WTC11 (cell line): ENCODE results near the gene FAM47A. TPM values are rescaled to one million over a fixed set of nuclear protein-coding genes. Genes with fewer than 3 reads are reported as not detected.

Experiments
- ATAC-seq: fragments of 200-7000 bp; cut with Tn5 transposase; 2 replicates; pipeline ENCODE4 v1.10.0; 2021; ENCODE audit warnings: mild to moderate bottlenecking, moderate library complexity
- CTCF ChIA-PET: fragments of 300-600 bp; sonication (Branson Sonifier 250); formaldehyde crosslinking; loops from one replicate; lab custom pipeline; 2021; ENCODE audit warnings: antibody characterized with exemption; lab: Charles Lee
- POLR2A ChIA-PET: fragments of 350-600 bp; sonication (Branson Sonifier 250); formaldehyde crosslinking; loops from one replicate; lab custom pipeline; 2021; ENCODE audit warnings: antibody characterized with exemption; lab: Charles Lee
- DNase-seq: peaks from one replicate; pipeline ENCODE4 v3.0.0; 2021; ENCODE audit warnings: low spot score
- H3K27ac Mint-ChIP-seq: 2 replicates; pipeline ENCODE4 v1.8.0; 2021; ENCODE audit warnings: mixed read lengths
- H3K27me3 Mint-ChIP-seq: 2 replicates; pipeline ENCODE4 v1.8.0; 2021; ENCODE audit warnings: low read depth, mild to moderate bottlenecking, moderate library complexity, mixed read lengths
- H3K36me3 Mint-ChIP-seq: 2 replicates; pipeline ENCODE4 v1.8.0; 2021; ENCODE audit warnings: mixed read lengths
- H3K4me1 Mint-ChIP-seq: 2 replicates; pipeline ENCODE4 v1.8.0; 2022; ENCODE audit warnings: mixed read lengths
- H3K4me3 Mint-ChIP-seq: 2 replicates; pipeline ENCODE4 v1.8.0; 2021; ENCODE audit warnings: mild to moderate bottlenecking, moderate library complexity, mixed read lengths
- H3K9me3 Mint-ChIP-seq: 2 replicates; pipeline ENCODE4 v1.8.0; 2021; ENCODE audit warnings: mixed read lengths
- FOXK1 ChIP-seq: sonication (generic); formaldehyde crosslinking; IDR thresholded peaks from 2 replicates; pipeline ENCODE4 v1.8.0; 2022; ENCODE audit warnings: mild to moderate bottlenecking, moderate library complexity, missing genetic modification reagents
- FOXP1 ChIP-seq: sonication (generic); formaldehyde crosslinking; IDR thresholded peaks from 2 replicates; pipeline ENCODE4 v1.8.0; 2022; ENCODE audit warnings: missing genetic modification reagents, mild to moderate bottlenecking, moderate library complexity, borderline replicate concordance
- HMGA2 ChIP-seq: fragments of 250-450 bp; sonication (Bioruptor Pico); IDR thresholded peaks from 2 replicates; pipeline ENCODE4 v1.4.0; 2021; ENCODE audit warnings: mild to moderate bottlenecking, moderate library complexity
- SP1 ChIP-seq: sonication (generic); formaldehyde crosslinking; conservative IDR thresholded peaks from 2 replicates; pipeline ENCODE4 v1.8.1; 2022; ENCODE audit warnings: missing genetic modification reagents
- TEAD1 ChIP-seq: sonication (generic); formaldehyde crosslinking; IDR thresholded peaks from 2 replicates; pipeline ENCODE4 v1.8.0; 2022; ENCODE audit warnings: mild to moderate bottlenecking, missing genetic modification reagents
- TEAD4 ChIP-seq: sonication (generic); formaldehyde crosslinking; IDR thresholded peaks from 2 replicates; pipeline ENCODE4 v1.8.0; 2022; ENCODE audit warnings: mild to moderate bottlenecking, missing genetic modification reagents
- ZBTB21 ChIP-seq: sonication (generic); formaldehyde crosslinking; IDR thresholded peaks from 2 replicates; pipeline ENCODE4 v1.8.1; 2023; ENCODE audit warnings: mild to moderate bottlenecking, missing genetic modification reagents, borderline replicate concordance
- ZNF263 ChIP-seq: sonication (generic); formaldehyde crosslinking; IDR thresholded peaks from 2 replicates; pipeline ENCODE4 v1.8.1; 2022; ENCODE audit warnings: low read depth, mild to moderate bottlenecking, moderate library complexity, missing genetic modification reagents
- ZNF416 ChIP-seq: fragments of 250-450 bp; sonication (Bioruptor Pico); IDR thresholded peaks from 2 replicates; pipeline ENCODE4 v1.9.0; 2021; ENCODE audit warnings: mild to moderate bottlenecking, inconsistent platforms
- ZNF671 ChIP-seq: fragments of 250-450 bp; sonication (Bioruptor Pico); IDR thresholded peaks from 2 replicates; pipeline ENCODE4 v1.8.0; 2021; ENCODE audit warnings: mild to moderate bottlenecking
- total RNA-seq: library from RNA; stranded (reverse); gene quantifications from 3 replicates; pipeline ENCODE4 v1.2.3, GENCODE V29; 2021
- TF ChIP-seq, protein P1 (sequence below): sonication (generic); formaldehyde crosslinking; IDR thresholded peaks from 2 replicates; pipeline ENCODE4 v1.8.1; 2023; ENCODE audit warnings: mild to moderate bottlenecking, missing genetic modification reagents, moderate library complexity
- TF ChIP-seq, protein P2 (sequence below): sonication (generic); formaldehyde crosslinking; IDR thresholded peaks from 2 replicates; pipeline ENCODE4 v1.8.1; 2023; ENCODE audit warnings: mild to moderate bottlenecking, missing genetic modification reagents, moderate library complexity
- TF ChIP-seq, protein P3 (sequence below): sonication (generic); formaldehyde crosslinking; IDR thresholded peaks from 2 replicates; pipeline ENCODE4 v1.8.1; 2023; ENCODE audit warnings: mild to moderate bottlenecking, missing genetic modification reagents
- TF ChIP-seq, protein P4 (sequence below): sonication (generic); formaldehyde crosslinking; IDR thresholded peaks from 2 replicates; pipeline ENCODE4 v1.8.1; 2023; ENCODE audit warnings: mild to moderate bottlenecking, missing genetic modification reagents
- TF ChIP-seq, protein P5 (sequence below): fragments of 250-450 bp; sonication (Bioruptor Pico); conservative IDR thresholded peaks from 2 replicates; pipeline ENCODE4 v1.9.0; 2021; ENCODE audit warnings: mild to moderate bottlenecking
- TF ChIP-seq, protein P6 (sequence below): fragments of 250-450 bp; sonication (Bioruptor Pico); IDR thresholded peaks from 2 replicates; pipeline ENCODE4 v1.9.0; 2021; ENCODE audit warnings: mild to moderate bottlenecking
- TF ChIP-seq, protein P7 (sequence below): sonication (generic); formaldehyde crosslinking; IDR thresholded peaks from 2 replicates; pipeline ENCODE4 v1.8.0; 2022; ENCODE audit warnings: missing genetic modification reagents
- TF ChIP-seq, protein P8 (sequence below): sonication (generic); formaldehyde crosslinking; IDR thresholded peaks from 2 replicates; pipeline ENCODE4 v1.8.0; 2023; ENCODE audit warnings: mild to moderate bottlenecking, missing genetic modification reagents

The FAM47A gene
- total RNA-seq, 1 experiment from 2014 or later: not detected

DNA sequence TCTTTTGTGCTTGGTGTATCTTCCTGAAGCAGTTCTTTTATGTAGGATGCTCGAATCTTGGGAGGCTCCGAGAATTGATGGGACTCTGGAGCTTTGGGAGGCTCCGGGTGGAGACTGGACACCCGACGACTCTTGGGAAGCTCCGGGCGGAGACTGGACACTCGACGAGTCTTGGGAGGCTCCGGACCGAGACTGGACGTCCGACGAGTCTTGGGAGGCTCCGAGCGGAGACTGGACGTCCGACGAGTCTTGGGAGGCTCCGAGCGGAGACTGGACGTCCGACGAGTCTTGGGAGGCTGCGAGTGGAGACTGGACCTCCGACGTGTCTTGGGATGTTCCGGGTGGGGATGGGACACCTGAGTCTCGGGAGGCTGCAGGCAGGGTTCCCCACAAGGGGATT is 1.6 kb downstream of the FAM47A start (continued):
- TF ChIP-seq ZNF416 (CRISPR knock-in tag): no peak
- TF ChIP-seq, protein P1, sequence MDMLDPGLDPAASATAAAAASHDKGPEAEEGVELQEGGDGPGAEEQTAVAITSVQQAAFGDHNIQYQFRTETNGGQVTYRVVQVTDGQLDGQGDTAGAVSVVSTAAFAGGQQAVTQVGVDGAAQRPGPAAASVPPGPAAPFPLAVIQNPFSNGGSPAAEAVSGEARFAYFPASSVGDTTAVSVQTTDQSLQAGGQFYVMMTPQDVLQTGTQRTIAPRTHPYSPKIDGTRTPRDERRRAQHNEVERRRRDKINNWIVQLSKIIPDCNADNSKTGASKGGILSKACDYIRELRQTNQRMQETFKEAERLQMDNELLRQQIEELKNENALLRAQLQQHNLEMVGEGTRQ (CRISPR knock-in tag): no peak
- TF ChIP-seq, protein P2, sequence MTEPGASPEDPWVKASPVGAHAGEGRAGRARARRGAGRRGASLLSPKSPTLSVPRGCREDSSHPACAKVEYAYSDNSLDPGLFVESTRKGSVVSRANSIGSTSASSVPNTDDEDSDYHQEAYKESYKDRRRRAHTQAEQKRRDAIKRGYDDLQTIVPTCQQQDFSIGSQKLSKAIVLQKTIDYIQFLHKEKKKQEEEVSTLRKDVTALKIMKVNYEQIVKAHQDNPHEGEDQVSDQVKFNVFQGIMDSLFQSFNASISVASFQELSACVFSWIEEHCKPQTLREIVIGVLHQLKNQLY (CRISPR knock-in tag): no peak
- TF ChIP-seq ZBTB21 (CRISPR knock-in tag): no peak
- TF ChIP-seq, protein P3, sequence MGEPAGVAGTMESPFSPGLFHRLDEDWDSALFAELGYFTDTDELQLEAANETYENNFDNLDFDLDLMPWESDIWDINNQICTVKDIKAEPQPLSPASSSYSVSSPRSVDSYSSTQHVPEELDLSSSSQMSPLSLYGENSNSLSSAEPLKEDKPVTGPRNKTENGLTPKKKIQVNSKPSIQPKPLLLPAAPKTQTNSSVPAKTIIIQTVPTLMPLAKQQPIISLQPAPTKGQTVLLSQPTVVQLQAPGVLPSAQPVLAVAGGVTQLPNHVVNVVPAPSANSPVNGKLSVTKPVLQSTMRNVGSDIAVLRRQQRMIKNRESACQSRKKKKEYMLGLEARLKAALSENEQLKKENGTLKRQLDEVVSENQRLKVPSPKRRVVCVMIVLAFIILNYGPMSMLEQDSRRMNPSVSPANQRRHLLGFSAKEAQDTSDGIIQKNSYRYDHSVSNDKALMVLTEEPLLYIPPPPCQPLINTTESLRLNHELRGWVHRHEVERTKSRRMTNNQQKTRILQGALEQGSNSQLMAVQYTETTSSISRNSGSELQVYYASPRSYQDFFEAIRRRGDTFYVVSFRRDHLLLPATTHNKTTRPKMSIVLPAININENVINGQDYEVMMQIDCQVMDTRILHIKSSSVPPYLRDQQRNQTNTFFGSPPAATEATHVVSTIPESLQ (CRISPR knock-in tag): no peak
- TF ChIP-seq, protein P4, sequence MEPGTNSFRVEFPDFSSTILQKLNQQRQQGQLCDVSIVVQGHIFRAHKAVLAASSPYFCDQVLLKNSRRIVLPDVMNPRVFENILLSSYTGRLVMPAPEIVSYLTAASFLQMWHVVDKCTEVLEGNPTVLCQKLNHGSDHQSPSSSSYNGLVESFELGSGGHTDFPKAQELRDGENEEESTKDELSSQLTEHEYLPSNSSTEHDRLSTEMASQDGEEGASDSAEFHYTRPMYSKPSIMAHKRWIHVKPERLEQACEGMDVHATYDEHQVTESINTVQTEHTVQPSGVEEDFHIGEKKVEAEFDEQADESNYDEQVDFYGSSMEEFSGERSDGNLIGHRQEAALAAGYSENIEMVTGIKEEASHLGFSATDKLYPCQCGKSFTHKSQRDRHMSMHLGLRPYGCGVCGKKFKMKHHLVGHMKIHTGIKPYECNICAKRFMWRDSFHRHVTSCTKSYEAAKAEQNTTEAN (CRISPR knock-in tag): no peak
- TF ChIP-seq TEAD1 (CRISPR knock-in tag): no peak
- no peak for TF ChIP-seq SP1

DNA sequence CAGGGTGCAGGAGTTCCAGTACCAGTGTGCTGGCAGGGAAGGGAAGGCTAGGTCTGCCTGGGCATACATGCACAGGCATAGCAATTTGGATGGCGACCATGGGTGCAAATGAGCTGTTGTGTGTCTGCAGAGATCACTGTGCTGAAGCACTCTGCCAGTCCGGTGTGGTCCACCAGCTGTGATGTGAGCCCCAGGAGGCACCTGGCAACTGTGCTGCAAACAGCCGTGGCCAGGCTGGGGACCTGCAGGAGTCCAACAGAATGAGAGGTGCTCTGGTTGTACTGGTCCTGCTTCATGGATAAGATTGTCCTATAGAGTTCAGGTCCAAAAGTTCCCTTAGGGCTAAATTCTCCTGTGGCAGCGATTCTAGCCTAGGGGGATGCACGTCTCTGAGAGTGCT is 6.1 kb downstream of the FAM47A start:
- no peaks in the 10 kb centered on the region for H3K27me3 Mint-ChIP-seq
- H3K4me1 Mint-ChIP-seq: no peaks in the 10 kb centered on the region
- H3K4me3 Mint-ChIP-seq: no peak overlapping the region
- CTCF ChIA-PET: no interaction called here
- POLR2A ChIA-PET: no interaction called here
- DNase-seq (no peak), ATAC-seq (no peak)
- H3K9me3 Mint-ChIP-seq: peaks cover 42% of the 10 kb centered on the region
- TF ChIP-seq HMGA2 (CRISPR knock-in tag): no peak
- H3K36me3 Mint-ChIP-seq: peaks cover 5% of the 10 kb centered on the region
- no peak overlapping the region for H3K27ac Mint-ChIP-seq

DNA sequence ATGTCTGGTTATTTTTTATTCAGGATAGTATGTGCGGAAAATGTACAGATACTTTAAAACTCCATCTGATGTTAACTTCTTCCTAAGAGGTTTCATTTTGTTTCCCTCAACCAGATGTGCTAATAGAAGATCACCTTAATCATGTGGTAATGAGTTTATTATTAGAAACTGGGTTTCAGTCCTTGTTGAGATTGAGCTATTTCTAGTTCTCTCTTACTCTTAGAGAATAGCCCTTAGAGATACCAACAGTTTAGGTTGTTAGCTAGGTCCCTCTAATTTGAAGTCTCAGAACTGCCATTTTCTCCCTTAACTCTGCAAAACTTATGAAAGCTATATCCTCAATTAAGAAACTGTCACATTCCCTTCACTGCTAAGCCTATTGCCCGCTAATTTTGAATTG is 13.0 kb downstream of the FAM47A start:
- POLR2A ChIA-PET: no interaction called here

DNA sequence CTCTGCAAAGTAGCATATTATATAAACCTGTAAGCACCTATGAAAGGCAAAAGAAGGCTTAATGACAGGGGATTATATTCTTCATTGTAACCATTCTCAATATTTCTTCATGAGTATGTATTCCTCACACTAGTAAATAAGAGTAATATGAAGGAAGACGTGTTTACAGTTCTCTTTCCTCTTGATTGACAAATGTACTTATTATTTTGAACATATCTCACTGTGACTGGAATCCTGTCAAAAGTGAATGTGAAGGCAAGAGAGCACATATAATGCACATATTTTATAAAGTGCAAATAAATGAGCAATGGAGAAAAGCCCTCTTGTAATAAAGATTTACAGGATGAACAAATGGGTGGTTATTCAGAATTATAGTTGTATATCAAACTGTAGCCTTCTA is 19.7 kb downstream of the FAM47A start:
- Mint-ChIP-seq H3K4me1 (no peaks in the 10 kb centered on the region), H3K27ac (no peak overlapping the region), H3K27me3 (no peaks in the 10 kb centered on the region; the same call in 1 of the 2 replicates), H3K36me3 (no peaks in the 10 kb centered on the region), H3K9me3 (0 out of 2 replicates have a peak, but pooled peaks cover 6% of the 10 kb centered on the region), H3K4me3 (no peak overlapping the region)
- ChIA-PET POLR2A (no interaction called here), CTCF (no interaction called here)
- DNase-seq: no peak
- no peak for ATAC-seq
- TF ChIP-seq, protein P5, sequence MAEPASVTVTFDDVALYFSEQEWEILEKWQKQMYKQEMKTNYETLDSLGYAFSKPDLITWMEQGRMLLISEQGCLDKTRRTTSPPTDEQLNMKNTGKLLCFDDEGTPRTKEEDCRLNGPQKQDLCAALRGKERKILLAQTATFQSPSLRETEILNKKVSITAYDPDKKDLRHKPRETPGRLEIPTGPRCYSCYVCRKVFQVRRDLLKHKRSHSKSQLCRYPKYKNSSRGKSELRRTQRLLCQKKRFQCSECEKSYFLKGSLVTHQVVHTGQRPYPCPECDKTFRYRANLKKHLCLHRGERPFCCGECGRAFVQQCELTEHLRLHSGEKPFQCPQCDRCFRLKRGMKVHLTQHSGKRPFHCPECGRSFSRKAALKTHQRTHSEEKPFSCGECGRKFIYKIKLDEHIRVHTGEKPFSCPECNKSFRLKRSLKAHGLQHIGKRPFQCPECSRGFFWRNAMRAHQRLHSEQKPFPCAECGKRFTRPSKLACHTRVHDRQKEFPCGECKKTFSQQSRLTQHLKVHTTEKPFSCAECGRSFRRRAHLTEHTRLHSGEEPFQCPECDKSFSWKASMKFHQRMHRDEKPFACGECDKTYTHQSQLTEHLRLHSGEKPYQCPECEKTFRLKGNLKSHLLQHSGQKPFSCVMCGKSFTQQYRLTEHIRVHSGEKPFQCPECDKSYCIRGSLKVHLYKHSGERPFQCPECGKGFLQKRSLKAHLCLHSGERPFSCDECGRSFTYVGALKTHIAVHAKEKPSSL (CRISPR knock-in tag): no peak
- TF ChIP-seq, protein P6, sequence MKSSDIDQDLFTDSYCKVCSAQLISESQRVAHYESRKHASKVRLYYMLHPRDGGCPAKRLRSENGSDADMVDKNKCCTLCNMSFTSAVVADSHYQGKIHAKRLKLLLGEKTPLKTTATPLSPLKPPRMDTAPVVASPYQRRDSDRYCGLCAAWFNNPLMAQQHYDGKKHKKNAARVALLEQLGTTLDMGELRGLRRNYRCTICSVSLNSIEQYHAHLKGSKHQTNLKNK: no peak
- TF ChIP-seq, protein P7, sequence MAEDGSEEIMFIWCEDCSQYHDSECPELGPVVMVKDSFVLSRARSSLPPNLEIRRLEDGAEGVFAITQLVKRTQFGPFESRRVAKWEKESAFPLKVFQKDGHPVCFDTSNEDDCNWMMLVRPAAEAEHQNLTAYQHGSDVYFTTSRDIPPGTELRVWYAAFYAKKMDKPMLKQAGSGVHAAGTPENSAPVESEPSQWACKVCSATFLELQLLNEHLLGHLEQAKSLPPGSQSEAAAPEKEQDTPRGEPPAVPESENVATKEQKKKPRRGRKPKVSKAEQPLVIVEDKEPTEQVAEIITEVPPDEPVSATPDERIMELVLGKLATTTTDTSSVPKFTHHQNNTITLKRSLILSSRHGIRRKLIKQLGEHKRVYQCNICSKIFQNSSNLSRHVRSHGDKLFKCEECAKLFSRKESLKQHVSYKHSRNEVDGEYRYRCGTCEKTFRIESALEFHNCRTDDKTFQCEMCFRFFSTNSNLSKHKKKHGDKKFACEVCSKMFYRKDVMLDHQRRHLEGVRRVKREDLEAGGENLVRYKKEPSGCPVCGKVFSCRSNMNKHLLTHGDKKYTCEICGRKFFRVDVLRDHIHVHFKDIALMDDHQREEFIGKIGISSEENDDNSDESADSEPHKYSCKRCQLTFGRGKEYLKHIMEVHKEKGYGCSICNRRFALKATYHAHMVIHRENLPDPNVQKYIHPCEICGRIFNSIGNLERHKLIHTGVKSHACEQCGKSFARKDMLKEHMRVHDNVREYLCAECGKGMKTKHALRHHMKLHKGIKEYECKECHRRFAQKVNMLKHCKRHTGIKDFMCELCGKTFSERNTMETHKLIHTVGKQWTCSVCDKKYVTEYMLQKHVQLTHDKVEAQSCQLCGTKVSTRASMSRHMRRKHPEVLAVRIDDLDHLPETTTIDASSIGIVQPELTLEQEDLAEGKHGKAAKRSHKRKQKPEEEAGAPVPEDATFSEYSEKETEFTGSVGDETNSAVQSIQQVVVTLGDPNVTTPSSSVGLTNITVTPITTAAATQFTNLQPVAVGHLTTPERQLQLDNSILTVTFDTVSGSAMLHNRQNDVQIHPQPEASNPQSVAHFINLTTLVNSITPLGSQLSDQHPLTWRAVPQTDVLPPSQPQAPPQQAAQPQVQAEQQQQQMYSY (CRISPR knock-in tag): no peak
- TF ChIP-seq, protein P8, sequence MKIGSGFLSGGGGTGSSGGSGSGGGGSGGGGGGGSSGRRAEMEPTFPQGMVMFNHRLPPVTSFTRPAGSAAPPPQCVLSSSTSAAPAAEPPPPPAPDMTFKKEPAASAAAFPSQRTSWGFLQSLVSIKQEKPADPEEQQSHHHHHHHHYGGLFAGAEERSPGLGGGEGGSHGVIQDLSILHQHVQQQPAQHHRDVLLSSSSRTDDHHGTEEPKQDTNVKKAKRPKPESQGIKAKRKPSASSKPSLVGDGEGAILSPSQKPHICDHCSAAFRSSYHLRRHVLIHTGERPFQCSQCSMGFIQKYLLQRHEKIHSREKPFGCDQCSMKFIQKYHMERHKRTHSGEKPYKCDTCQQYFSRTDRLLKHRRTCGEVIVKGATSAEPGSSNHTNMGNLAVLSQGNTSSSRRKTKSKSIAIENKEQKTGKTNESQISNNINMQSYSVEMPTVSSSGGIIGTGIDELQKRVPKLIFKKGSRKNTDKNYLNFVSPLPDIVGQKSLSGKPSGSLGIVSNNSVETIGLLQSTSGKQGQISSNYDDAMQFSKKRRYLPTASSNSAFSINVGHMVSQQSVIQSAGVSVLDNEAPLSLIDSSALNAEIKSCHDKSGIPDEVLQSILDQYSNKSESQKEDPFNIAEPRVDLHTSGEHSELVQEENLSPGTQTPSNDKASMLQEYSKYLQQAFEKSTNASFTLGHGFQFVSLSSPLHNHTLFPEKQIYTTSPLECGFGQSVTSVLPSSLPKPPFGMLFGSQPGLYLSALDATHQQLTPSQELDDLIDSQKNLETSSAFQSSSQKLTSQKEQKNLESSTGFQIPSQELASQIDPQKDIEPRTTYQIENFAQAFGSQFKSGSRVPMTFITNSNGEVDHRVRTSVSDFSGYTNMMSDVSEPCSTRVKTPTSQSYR (CRISPR knock-in tag): no peak

More for the DNA sequence above, 13.0 kb downstream of the FAM47A start:
- no peaks in the 10 kb centered on the region for H3K27me3 Mint-ChIP-seq
- TF ChIP-seq ZNF671: no peak
- TF ChIP-seq FOXP1 (CRISPR knock-in tag): no peak
- TF ChIP-seq, protein P6: no peak
- TF ChIP-seq FOXK1 (CRISPR knock-in tag): no peak
- no peak for TF ChIP-seq ZNF263
- no peak for TF ChIP-seq TEAD4 (CRISPR knock-in tag)
- H3K4me1 Mint-ChIP-seq: no peaks in the 10 kb centered on the region
- H3K36me3 Mint-ChIP-seq: peaks cover 4% of the 10 kb centered on the region
- no peak for ATAC-seq
- no peak for DNase-seq
- CTCF ChIA-PET: no interaction called here
- H3K9me3 Mint-ChIP-seq: peaks cover 21% of the 10 kb centered on the region
- no peak overlapping the region for H3K27ac Mint-ChIP-seq
- no peak overlapping the region for H3K4me3 Mint-ChIP-seq
